Neural progenitor cell (in vitro differentiated cells): ENCODE measurements around the gene ZNF326.

Source experiments
- EZH2phosphoT487 ChIP-seq: fragments of 200-600 bp; sonication (generic); IDR thresholded peaks from 2 replicates; pipeline ENCODE4 v1.6.1; 2017; ENCODE audit warnings: antibody characterized with exemption
- TF ChIP-seq, protein P1 (sequence below): fragments of 200-600 bp; sonication (generic); IDR thresholded peaks from 2 replicates; pipeline ENCODE4 v1.5.1; 2017; ENCODE audit warnings: antibody characterized with exemption, mild to moderate bottlenecking

DNA sequence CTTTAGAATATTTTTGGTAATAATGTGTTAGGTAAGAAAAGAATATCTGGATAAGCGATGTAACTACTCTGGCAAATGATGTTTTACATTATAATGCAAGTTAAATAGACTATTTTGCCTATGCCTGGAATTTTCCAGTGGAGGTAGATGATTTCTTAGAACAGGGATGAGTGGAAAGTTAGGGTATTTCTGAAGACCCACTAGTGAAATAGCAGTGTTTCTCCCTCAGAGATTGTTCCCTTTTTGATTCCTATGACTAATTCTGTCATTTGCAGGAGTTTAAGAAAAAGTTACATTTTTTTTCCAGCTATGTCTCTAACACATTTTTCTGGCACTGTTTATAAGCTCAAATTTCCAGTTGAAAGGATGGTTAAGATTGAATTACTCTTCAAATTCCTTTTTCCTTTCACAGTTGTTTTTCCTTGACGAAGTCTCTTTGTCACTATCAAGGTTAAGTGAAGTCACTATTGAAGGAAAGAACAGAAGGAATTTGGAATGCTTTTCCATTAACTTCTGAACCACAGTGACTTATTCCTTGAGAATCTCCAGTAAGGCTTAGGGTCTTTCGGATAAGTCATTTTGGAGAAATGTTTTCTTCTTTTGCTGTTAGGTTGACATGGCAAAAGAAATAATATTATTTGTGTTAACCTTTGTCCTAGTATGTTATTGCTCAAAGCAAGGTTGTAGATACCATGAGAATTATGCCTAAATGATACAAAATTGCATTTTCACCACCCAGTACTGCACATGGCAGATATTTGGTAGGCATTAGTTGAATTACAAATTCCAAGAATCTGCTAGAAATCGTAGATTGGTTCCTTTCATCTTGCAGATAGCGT, 42.9 kb upstream of the ZNF326 start:
- TF ChIP-seq, protein P1, sequence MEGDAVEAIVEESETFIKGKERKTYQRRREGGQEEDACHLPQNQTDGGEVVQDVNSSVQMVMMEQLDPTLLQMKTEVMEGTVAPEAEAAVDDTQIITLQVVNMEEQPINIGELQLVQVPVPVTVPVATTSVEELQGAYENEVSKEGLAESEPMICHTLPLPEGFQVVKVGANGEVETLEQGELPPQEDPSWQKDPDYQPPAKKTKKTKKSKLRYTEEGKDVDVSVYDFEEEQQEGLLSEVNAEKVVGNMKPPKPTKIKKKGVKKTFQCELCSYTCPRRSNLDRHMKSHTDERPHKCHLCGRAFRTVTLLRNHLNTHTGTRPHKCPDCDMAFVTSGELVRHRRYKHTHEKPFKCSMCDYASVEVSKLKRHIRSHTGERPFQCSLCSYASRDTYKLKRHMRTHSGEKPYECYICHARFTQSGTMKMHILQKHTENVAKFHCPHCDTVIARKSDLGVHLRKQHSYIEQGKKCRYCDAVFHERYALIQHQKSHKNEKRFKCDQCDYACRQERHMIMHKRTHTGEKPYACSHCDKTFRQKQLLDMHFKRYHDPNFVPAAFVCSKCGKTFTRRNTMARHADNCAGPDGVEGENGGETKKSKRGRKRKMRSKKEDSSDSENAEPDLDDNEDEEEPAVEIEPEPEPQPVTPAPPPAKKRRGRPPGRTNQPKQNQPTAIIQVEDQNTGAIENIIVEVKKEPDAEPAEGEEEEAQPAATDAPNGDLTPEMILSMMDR: no peak
- no peak for TF ChIP-seq EZH2phosphoT487
